Stimulated activated CD8-positive, alpha-beta memory T cell treated with anti-CD3 and anti-CD28 coated beads, Interleukin-15, amount 100 ng/mL, for 4 hours (primary cell): ENCODE data around the gene CLOCK.

ENCODE experiments used
- DNase-seq, 2 donors: peaks; one replicate each; pipeline ENCODE4 v3.0.0-alpha.2; 2020; ENCODE audit warnings: low read depth in 2 of 2

CLOCK gene

DNA sequence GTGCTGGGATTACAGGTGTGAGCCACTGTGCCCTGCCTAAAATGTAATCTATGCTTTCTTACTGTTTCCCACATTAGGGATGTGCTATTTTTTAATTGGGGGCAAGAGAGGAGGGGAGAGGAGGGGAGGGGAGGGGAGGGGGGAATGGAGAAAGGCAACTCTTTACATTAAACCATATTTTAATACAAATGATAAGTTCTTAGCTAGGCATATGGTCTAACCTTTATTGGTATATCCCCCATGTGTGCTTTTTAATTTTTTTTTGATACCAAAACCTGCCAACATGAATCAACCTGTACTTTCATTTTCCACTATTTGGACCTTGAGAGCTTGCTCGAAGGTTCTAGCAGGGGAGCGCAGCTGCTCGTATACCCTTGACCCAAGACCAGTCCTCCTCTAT, 6.4 kb downstream of the CLOCK start:
- no peak for DNase-seq

DNA sequence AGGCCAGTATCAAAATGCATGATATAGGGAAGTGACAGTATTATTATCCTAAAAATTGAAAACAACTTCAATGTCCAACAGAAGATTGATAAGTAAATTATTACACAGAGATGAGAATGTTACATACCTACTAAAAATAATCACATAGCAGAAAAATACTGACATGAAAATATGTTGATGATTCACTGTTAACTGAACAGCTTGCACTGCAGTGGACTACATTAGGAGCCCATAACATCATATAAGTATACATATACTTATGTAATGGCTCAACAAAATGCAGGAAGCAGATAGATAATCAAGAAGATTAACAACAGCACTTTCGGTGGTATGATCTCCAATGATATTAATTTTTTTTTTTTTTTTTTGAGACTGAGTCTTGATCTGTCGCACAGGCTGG, 7.1 kb downstream of the CLOCK start:
- DNase-seq: no peak

- DNase-seq: no peak
Measured at GRCh38 chr4:55538531-55538930, 8.2 kb downstream of the CLOCK start.

- DNase-seq: no peak
Measured at GRCh38 chr4:55534306-55534705, 12.4 kb downstream of the CLOCK start.

DNA sequence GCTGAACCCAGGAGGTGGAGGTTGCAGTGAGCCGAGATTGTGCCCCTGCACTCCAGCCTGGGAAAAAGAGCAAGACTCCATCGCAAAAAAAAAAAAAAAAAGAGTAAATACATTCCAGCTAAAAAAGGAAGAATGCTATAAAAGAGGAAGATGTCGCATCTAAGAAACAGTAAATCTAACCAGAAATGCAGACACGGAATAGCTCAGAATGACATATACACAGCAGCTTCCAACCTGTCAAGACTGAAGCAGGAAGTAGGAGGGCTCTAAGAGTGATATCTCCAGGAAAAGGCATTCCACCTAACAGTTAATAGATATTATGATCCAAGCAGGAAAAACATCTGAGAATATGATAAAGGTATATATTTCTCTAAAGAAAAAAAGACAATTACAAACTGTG, 16.0 kb downstream of the CLOCK start:
- DNase-seq: no peak

- DNase-seq: no peak
Measured at GRCh38 chr4:55530167-55530566, 16.5 kb downstream of the CLOCK start.

DNA sequence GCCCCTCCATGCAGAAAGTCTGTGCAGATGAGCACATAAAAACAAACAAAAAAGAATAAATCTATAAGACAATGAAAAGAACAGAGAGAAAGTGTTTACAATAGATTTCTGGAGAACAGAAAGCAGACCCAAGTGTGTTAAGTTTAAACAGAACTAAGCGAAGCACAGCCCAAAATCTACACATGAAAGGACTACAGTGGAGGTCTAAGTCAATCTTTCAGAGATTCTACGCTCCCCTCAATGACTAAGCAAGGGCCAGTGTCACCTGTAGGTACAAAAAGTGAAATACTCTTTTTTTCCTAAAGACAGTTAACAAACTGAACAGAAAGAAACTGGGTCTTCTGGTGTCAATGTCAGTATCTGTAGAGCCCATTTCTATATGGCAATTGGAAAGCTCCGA, 18.2 kb downstream of the CLOCK start:
- no peak for DNase-seq

DNA sequence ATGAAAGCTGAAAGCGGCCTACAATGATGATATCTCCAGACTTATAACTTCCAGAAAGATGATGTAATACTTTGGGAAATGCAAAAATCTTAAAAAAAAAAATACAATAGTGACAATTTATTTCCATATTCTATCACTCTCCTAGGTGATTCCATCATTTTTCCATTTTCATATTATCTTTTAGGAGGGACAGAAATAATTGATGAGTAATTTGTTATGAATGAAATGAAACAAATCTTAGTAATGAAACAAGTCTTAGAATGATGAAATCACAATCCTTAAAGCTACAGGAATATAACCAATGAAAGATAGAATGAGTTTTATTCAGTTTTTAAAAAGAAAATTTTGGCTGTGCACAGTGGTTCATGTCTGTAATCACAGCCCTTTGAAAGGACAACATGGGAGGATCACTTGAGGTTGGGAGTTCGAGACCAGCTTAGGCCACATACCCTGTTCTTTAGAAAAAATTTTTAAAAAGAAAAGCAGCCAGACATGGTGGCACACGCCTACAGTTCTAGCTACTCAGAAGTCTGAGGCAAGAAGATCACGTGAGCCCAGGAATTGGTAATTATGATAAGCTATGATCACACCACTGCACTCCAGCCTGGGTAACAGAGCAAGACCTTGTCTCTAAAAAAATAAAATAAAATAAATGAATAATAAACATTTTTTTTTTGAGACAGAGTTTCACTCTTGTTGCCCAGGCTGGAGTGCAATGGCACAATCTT, 21.7 kb downstream of the CLOCK start:
- no peak for DNase-seq

DNA sequence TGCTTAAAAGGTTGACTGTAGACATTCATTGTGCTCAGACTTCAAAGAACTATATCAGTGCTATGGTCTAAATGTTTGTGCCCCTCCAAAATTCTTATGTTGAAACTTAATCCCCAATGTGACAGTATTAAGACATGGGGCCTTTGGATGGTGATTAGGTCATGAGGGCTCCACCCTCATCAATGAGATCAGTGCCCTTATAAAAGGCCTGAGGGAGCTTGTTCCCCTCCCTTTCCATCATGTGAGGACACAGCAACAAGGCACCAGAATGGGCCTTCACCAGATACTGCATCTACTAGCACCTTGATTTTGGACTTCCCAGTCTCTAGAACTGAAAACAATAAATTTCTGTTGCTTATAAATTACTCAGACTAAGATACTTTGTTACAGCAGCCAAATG, 28.3 kb downstream of the CLOCK start:
- DNase-seq: no peak

DNA sequence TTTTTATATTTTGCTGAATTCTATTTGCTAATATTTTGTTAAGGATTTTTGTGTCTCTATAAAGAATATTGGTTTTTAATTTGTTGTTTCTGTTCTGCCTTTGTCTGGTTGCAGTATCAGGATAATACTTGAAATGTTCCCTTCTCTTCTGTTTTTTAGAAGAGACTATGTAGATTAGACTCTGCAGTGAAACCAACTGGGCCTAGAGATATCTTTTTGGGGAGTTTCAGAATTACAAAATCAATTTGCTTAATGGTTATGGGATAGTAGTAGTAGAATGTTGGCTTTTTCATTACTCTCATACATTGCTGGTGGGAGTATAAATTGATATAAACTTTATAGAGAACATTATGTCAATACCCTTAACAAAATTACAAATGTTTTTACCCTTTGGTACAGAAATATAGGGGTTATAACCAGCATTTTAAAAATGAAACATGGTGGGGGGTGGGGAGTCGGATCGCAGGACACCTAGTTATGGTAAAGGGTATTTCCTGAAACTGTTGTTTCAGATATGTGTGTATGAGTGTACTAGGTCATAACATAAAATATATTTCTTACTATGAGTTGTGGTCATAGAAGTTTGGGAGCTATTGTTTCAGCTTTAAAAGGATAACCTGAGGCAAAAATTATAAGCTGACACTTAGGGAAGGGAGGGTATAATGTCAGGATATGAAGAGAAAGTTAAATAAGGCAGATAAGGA, 29.0 kb downstream of the CLOCK start:
- no peak for DNase-seq

GRCh38 chr4:55512922-55513571, 33.7 kb downstream of the CLOCK start:
- no peak for DNase-seq

DNA sequence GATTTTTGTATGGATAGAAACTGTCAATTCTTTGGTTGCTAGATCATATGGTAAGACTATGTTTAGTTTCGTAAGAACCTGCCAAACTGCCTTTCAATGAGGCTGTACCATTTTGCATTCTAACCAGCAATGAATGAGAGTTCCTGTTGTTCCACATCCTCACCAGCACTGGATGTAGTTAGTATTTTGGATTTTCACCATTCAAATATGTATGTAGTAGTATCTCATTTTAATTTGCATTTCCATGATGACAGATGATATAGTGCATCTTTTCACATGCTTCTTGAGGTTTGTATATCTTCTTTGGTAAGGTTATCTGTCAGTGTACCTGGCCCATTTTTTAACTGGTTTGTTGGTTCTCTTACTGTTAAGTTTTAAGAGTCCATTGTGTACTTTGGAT, 34.6 kb downstream of the CLOCK start:
- DNase-seq: no peak

GRCh38 chr4:55510685-55511084, 36.0 kb downstream of the CLOCK start:
- DNase-seq: no peak

DNA sequence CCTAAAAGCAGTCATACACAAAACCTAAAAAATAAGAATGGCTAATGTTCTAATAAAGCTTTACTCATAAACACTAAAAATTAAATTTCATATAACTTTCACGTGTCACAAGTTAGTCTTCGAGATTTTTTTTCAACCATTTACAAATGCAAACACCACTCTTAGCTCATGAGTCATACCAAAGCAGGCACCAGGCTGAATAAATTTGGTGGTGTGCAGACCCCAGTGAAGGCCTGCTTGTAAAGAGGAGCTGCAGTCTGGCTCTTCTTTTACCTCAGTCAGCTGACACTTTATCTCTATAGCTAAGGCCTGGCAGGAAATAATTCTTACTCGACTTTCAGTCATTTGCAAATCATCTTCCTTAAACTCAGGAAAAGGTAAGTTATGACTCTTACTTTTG, 37.4 kb downstream of the CLOCK start:
- DNase-seq: no peak

GRCh38 chr4:55507612-55508011, 39.1 kb downstream of the CLOCK start:
- no peak for DNase-seq

DNA sequence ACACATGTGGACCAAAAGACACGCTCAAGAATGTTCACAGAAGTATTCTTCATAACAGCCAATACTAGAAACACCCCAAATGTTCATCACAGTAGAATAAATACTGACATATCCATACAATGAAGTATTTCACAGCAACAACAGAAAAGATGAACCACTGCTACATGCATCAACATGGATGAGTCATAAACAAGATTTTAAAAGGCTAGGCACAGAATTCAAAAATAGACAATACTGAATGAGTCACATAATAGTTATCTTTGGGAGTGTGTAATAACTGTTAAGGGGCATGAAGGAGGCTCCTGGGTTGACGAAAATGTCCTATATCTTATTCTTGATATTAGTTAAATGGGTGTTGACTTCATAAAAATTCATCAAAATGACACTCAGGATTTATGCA, 43.5 kb downstream of the CLOCK start:
- no peak for DNase-seq

DNA sequence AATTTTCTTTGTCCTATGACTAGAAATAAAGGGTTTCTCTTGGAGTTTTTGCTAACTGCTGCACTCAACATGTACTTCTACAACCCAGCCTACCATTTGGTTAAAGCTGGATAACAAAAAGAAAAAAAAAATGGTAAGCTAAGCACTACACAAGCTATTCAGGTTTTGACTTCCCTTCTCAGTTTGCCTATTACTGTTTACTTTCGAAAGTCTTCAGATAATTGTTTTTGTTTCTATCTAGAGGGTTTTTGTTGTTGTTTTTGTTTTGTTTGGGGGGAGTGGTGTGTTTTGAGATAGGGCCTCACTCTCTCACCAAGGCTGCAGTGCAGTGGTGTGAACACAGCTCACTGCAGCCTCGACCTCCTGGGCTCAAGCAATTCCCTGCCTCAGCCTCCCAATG, 46.6 kb downstream of the CLOCK start:
- no peak for DNase-seq

- no peak for DNase-seq
Measured at GRCh38 chr4:55499495-55499894, 47.2 kb downstream of the CLOCK start.

DNA sequence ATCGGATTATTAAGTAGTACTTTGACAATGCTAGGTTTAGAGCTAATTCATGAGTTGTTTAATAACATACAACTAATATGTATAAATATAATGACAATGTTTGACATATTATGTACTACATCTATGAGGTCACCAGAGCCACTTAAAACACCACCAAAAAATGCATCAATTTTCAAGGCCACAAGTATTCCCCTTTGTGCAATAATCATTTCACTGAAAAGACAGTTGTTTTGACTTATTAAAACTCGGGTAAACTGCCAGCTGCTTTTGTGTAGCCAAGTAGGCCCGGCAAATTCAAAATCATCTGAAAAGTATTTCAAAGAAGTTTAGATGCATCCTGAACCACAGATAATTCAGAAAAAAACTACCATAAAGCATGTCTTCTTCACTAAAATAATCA, 48.7 kb downstream of the CLOCK start:
- DNase-seq: no peak

DNA sequence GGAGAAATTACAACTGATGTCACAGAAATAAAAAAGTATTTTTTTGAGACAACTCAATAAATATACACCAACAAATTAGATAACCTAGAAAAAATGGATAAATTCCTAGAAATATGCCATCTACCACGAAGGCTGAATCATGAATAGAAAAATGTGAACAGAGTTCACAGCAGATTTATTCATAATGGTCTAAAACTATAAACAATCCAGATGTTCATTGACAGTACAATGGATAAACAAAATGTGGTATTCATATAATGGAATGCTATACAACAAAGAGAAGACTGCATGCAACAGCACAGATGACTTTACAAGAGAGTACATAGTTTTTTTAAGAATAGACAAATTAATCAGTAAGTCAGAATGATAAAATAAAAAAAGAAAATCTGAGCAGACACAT, 55.2 kb downstream of the CLOCK start:
- DNase-seq: no peak

- DNase-seq: no peak
Measured at GRCh38 chr4:55488716-55489115, 58.0 kb downstream of the CLOCK start.

DNA sequence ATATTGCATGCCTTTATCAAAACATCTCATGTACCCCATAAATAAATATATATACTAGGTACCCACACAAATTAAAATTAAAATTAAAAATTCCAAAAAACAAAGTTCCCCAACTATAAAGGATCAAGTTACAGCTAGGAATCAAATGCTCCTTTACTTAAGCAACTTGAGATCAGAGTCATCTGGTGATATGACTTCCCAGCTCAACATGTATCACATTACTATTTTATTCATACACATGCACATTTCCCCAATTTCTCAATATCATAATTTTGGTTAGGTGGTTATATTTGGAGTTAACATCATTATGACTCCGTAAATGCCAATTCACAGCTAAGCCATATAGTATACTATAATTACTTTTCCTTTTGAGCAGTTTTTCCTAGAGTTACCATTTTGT, 60.9 kb downstream of the CLOCK start:
- no peak for DNase-seq

- DNase-seq: no peak
Measured at GRCh38 chr4:55483315-55483714, 63.4 kb downstream of the CLOCK start.
